ENCODE measurements around the gene ACOX1. TPM values are rescaled to one million over a fixed set of nuclear protein-coding genes. Genes with fewer than 3 reads are reported as not detected.

ACOX1 gene
- total RNA-seq, 1 donor = 79.9 TPM

- H3K4me3 ChIP-seq (ENCODE audit: low read depth, low read length) = no peak overlapping the region
- no peak for TF ChIP-seq CTCF (IDR thresholded peaks at IDR 0.05; ENCODE audit: insufficient read depth, low read depth, low read length)
- DNase-seq (ENCODE audit: low read depth) = no peak
Observed at GRCh38 chr17:75932852-75933251, 46.1 kb downstream of the ACOX1 start.

- no peak for TF ChIP-seq CTCF (IDR thresholded peaks at IDR 0.05; ENCODE audit: insufficient read depth, low read depth, low read length)
- DNase-seq (ENCODE audit: low read depth) = no peak
Observed at GRCh38 chr17:75931062-75931461, 47.9 kb downstream of the ACOX1 start.

GRCh38 chr17:75927286-75927922 lies 51.6 kb downstream of the ACOX1 start:
- peak; percentile 45 for DNase-seq (ENCODE audit: low read depth)
- peak; percentile 16 for TF ChIP-seq CTCF (IDR thresholded peaks at IDR 0.05; ENCODE audit: insufficient read depth, low read depth, low read length)

More at GRCh38 chr17:75931062-75931461, 47.9 kb downstream of the ACOX1 start:
- H3K4me3 ChIP-seq (ENCODE audit: low read depth, low read length) = no peak overlapping the region

GRCh38 chr17:75926456-75926855 lies 52.5 kb downstream of the ACOX1 start:
- DNase-seq (ENCODE audit: low read depth) = no peak
- no peak for TF ChIP-seq CTCF (IDR thresholded peaks at IDR 0.05; ENCODE audit: insufficient read depth, low read depth, low read length)
- H3K4me3 ChIP-seq (ENCODE audit: low read depth, low read length) = no peak overlapping the region

More at GRCh38 chr17:75927286-75927922, 51.6 kb downstream of the ACOX1 start:
- H3K4me3 ChIP-seq (ENCODE audit: low read depth, low read length) = no peak overlapping the region

GRCh38 chr17:75925912-75926311 lies 53.1 kb downstream of the ACOX1 start:
- H3K4me3 ChIP-seq (ENCODE audit: low read depth, low read length) = no peak overlapping the region
- TF ChIP-seq CTCF (IDR thresholded peaks at IDR 0.05; ENCODE audit: insufficient read depth, low read depth, low read length) = no peak
- no peak for DNase-seq (ENCODE audit: low read depth)

GRCh38 chr17:75925103-75925502 lies 53.9 kb downstream of the ACOX1 start:
- no peak for TF ChIP-seq CTCF (IDR thresholded peaks at IDR 0.05; ENCODE audit: insufficient read depth, low read depth, low read length)
- DNase-seq (ENCODE audit: low read depth) = no peak
- H3K4me3 ChIP-seq (ENCODE audit: low read depth, low read length) = no peak overlapping the region

Measured in fibroblast of villous mesenchyme (primary cell).